RWPE2 (cell line): Measurements from ENCODE around the gene LAMB2.

Source experiments
- ATAC-seq: fragments of 200-7000 bp; cut with Tn5 transposase; 3 replicates; pipeline ENCODE4 v1.9.1; 2021; ENCODE audit warnings: low read depth
- DNase-seq: peaks from one replicate; pipeline ENCODE4 v3.0.0-alpha.2; 2020; ENCODE audit warnings: low spot score
- H3K27ac ChIP-seq: fragments of 450-650 bp; 2 replicates; pipeline ENCODE4 v1.5.1; 2017; ENCODE audit warnings: mild to moderate bottlenecking; ENCODE audit not compliant: poor library complexity, severe bottlenecking
- H3K27me3 ChIP-seq: fragments of 250-450 bp; sonication (Bioruptor Pico); 2 replicates; pipeline ENCODE4 v1.5.1; 2021; ENCODE audit warnings: mild to moderate bottlenecking, moderate library complexity; ENCODE audit not compliant: insufficient read depth, poor library complexity, severe bottlenecking
- H3K36me3 ChIP-seq: fragments of 250-450 bp; sonication (Bioruptor Pico); 2 replicates; pipeline ENCODE4 v1.5.1; 2020; ENCODE audit warnings: low read depth, mild to moderate bottlenecking, moderate library complexity
- H3K4me1 ChIP-seq: fragments of 250-450 bp; sonication (Bioruptor Pico); 2 replicates; pipeline ENCODE4 v1.5.1; 2021; ENCODE audit warnings: mild to moderate bottlenecking, moderate library complexity; ENCODE audit not compliant: insufficient read depth, poor library complexity, severe bottlenecking
- H3K4me3 ChIP-seq: fragments of 250-450 bp; sonication (Bioruptor Pico); 2 replicates; pipeline ENCODE4 v1.5.1; 2021; ENCODE audit warnings: mild to moderate bottlenecking, moderate library complexity; ENCODE audit not compliant: severe bottlenecking
- H3K9me3 ChIP-seq: fragments of 250-450 bp; sonication (Bioruptor Pico); 2 replicates; pipeline ENCODE4 v1.5.1; 2021; ENCODE audit warnings: mild to moderate bottlenecking, moderate library complexity; ENCODE audit not compliant: severe bottlenecking
- TF ChIP-seq, protein P1 (sequence below): fragments of 450-650 bp; IDR thresholded peaks from one replicate; pipeline ENCODE4 v1.5.1; 2017; ENCODE audit warnings: mild to moderate bottlenecking, moderate library complexity; ENCODE audit not compliant: poor library complexity, severe bottlenecking

Gene LAMB2

DNA sequence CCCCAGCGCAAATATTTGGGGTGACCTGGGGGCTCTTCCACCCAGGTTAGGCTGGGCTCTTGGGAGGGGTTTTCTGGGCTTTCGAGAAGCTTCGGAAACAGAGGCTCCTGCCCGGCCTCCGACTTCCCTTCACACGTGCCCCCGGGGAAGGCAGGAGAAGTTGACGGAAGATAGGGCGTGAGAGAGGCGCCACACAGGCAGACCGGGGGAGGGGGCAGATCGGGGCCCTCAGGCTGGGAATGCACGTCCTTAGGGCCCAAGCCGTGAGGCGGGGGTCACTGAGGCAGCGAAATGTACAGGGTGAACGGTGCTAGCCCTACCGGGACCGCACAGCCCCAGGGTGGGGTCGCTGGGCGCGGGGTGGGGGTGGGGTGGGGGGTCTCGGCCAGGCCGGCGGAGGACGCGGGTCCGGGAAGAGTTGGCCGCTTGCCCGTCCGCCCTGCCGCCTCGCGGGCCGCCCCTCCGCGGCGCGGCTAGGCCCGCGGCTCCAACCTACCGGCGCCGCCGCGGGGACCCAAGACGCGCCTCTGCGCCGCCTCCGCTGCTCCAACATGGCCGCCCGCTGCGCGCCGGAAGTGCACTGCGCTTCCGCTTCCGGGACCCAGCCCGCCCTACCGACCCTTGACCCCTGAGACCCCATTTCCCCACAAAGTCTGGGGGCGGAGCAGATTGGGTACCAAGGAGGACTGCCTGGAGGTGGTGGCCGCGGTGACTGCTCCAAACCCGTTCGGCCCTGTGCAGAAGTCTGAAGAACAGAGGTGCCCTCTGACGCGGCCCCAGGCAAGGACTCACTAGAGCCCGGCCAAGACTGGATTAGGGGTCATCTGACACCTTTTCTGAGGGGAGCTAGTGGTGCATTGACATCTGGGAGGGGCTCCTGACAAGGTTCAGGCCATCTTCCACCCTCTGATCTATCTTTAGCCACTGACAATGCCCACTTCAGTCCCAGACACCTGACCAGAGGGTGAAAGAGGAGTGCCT, 33.2 kb upstream of the LAMB2 start, which contains the start of gene CCDC71:
Gene CCDC71, minus strand, starts transcription at position 561 of the 981 bp plus-strand sequence. CDS start 2,123 bp downstream, outside the sequence.
- Histone ChIP-seq H3K9me3 (no peaks in the 10 kb centered on the region), H3K4me3 (peak within 1 kb of the TSS; percentile 63), H3K4me1 (peaks cover 7% of the 10 kb centered on the region), H3K36me3 (peaks cover 20% of the 10 kb centered on the region), H3K27ac (peak within 1 kb of the TSS; percentile 61), H3K27me3 (no peaks in the 10 kb centered on the region)
- DNase-seq = no peak
- peak; percentile 68 for ATAC-seq
- TF ChIP-seq, protein P1, sequence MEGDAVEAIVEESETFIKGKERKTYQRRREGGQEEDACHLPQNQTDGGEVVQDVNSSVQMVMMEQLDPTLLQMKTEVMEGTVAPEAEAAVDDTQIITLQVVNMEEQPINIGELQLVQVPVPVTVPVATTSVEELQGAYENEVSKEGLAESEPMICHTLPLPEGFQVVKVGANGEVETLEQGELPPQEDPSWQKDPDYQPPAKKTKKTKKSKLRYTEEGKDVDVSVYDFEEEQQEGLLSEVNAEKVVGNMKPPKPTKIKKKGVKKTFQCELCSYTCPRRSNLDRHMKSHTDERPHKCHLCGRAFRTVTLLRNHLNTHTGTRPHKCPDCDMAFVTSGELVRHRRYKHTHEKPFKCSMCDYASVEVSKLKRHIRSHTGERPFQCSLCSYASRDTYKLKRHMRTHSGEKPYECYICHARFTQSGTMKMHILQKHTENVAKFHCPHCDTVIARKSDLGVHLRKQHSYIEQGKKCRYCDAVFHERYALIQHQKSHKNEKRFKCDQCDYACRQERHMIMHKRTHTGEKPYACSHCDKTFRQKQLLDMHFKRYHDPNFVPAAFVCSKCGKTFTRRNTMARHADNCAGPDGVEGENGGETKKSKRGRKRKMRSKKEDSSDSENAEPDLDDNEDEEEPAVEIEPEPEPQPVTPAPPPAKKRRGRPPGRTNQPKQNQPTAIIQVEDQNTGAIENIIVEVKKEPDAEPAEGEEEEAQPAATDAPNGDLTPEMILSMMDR = no peak

GRCh38 chr3:49164983-49165720, 32.3 kb upstream of the LAMB2 start:
- Histone ChIP-seq H3K9me3 (no peaks in the 10 kb centered on the region), H3K4me3 (peak overlapping the region; percentile 63), H3K27me3 (no peaks in the 10 kb centered on the region), H3K4me1 (peaks cover 7% of the 10 kb centered on the region), H3K36me3 (peaks cover 20% of the 10 kb centered on the region), H3K27ac (peak overlapping the region; percentile 61)
- TF ChIP-seq, protein P1 = no peak
- DNase-seq (no peak), ATAC-seq (no peak)

DNA sequence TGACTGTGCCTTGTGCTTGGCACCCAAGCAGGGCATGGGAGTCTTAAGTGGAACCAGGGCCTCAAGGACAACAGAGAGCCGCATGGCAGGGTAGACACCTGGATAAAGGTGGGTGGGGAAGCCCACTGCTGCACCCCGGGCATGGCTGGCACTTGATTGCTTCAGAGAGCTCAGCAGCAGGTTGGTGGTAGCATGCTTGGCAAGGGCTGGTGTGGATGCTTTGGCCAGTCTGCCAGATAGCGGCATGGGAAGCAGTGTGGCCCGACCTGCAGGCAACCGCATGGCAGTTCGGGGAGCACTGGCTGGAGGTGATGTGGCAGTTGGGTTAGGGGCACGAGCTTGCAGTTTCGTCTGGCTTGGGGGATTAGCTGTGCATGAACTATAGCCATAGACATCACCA, 30.8 kb upstream of the LAMB2 start:
- no peak overlapping the region for H3K4me3 ChIP-seq
- DNase-seq = no peak
- H3K9me3 ChIP-seq = no peaks in the 10 kb centered on the region
- peaks cover 20% of the 10 kb centered on the region for H3K36me3 ChIP-seq
- TF ChIP-seq, protein P1 = no peak
- no peaks in the 10 kb centered on the region for H3K27me3 ChIP-seq
- H3K4me1 ChIP-seq = peaks cover 7% of the 10 kb centered on the region
- H3K27ac ChIP-seq = no peak overlapping the region
- ATAC-seq = no peak

DNA sequence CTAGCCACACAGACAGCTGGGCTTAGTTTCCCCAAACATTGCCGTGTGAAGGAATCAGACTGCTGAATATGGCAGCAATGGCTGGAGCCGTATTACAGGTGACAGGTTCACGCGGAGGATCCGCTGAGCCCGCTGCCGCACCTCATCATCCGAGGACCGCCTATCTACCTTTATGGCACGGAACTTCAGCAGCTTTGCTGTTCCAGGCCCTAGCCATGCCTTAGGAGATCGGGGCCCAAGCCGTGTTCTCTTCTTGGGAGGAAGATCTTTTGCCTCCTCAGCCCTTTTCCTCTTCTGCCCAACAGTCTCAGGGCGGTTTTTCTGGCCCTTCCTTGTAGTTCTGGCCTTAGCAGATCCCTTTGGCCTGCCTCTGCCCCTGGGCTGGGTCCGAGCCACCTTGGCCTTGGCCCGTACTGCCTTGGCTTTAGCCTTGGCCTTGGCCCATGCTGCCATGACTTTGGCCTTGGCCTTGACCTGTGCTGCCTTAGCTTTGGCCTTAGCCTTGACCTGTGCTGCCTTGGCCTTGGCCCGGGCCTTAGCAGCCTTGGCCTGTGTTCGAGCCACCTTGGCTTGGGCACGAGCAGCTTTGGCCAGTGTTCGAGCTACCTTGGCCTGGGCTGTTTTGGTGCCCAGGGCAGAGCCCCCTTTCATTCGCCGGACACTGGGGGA, 30.0 kb upstream of the LAMB2 start:
- peaks cover 7% of the 10 kb centered on the region for H3K4me1 ChIP-seq
- TF ChIP-seq, protein P1 = no peak
- no peak overlapping the region for H3K4me3 ChIP-seq
- DNase-seq = no peak
- no peaks in the 10 kb centered on the region for H3K27me3 ChIP-seq
- H3K36me3 ChIP-seq = peaks cover 20% of the 10 kb centered on the region
- no peak for ATAC-seq
- no peaks in the 10 kb centered on the region for H3K9me3 ChIP-seq
- H3K27ac ChIP-seq = no peak overlapping the region
